CD4-positive, alpha-beta T cell treated with Interleukin-21 for 1 hour (primary cell): ENCODE data around the gene MAP4K1.

Experiments used
- DNase-seq: peaks from one replicate; pipeline ENCODE4 v3.0.0-alpha.2; 2020

The MAP4K1 gene

DNA sequence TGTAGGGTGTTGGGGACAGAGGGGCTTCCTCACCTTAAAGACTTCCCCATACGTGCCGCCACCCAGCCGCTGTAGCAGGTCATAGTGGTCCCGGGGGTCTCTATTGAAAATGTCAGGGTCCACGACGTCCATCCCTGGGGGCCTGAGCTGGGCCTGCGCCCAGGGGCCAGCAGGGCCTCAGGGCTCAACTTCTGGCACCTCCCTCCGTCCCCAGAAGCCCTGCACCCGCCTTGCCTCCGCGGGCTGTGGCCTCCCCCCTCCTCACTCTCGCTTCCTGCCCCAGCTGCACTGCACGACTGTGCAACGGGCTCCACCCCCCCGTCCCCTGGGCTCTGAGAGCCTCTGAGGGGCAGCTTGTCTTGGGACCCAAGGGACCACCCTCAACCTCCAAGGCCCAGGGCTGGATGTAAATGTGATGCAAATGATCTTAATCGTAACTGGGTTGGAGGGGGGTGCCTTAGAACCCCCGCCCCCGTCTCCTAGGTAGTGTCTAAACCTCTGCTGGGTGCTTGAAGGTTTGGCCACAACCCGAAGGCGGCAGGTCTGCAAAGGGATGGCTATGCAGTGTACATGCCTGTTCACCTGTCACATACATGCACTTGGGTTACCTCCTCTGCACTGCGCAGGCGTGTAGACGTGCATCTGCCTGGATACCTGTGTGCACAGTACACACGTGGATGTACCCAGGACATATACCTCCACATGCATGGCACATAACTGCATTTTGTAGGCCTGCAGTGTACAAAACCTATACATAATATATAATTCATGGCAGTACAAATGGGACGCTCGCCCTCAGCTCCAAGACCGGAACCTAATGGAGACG is at the start of gene MAP4K1:
MAP4K1 (minus strand) TSS at position 190 of the 826 bp plus-strand sequence; CDS start at position 132, 58 bp downstream.
- peak; percentile 63 for DNase-seq

- peak; percentile 76 for DNase-seq
Measured at GRCh38 chr19:38666663-38667511, 49.1 kb upstream of the MAP4K1 start.

DNA sequence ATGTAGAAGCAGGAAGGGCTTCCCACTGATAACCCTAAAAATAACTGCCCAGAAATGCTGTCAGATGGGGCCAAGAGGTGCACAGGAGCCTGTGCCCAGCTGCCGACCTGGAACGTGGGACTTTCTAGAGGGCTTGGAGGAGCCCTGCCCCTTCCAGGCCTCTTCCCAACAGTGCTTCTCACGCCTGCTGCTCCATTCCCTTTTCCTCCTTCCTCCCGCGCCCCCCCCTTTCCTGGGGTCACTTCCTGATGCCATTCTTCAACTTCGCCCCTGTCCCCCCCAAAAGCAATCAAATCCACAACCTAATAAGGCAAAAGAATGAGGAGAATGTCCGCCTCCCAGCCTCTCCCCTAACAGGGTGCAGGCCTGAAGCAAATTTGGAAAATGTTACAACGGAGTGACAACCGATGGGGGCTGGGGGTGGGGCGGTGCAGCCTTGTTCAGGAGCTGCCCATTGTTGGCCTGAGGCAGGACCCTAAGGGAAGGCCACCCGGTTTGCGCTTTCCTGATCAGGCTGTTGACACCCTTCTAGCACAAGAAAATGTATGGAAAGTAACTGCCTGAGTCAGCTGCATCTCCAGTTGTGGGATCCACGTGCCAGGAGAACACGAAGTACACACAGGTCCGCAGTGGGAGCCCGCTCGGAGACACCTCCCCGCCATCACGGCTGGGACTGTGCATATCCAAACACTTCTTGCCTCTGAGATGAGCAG is 48.4 kb upstream of the MAP4K1 start:
- DNase-seq, result no peak

- DNase-seq, result no peak
Measured at GRCh38 chr19:38665219-38665931, 47.6 kb upstream of the MAP4K1 start.

- DNase-seq, result no peak
Measured at GRCh38 chr19:38664503-38665211, 46.9 kb upstream of the MAP4K1 start.

- DNase-seq, result peak; percentile 39
Measured at GRCh38 chr19:38663957-38664502, 46.3 kb upstream of the MAP4K1 start.

DNA sequence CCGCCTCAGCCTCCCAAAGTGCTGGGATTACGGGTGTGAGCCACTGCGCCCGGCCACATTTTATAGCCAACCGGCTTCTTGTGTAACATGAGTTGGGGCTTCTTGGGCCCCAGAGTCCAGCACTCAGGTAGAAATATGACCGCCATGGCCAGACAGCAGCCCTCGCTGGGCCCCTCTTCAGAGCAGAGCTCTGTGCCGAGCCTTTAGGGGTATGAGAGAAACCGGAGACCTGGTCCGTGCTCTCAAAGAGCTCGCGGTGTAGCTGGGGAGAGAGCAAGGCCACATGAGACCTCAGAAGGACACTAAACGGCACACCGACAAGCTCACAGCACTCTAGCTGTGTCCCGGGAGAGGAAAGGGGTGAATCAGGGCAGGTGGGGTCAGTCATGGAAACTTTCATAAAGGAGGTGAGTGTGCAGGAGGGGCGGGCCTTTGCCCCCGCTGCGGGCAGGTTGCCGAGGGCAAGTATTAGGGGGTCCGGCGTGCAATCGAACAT is 45.5 kb upstream of the MAP4K1 start:
- no peak for DNase-seq

DNA sequence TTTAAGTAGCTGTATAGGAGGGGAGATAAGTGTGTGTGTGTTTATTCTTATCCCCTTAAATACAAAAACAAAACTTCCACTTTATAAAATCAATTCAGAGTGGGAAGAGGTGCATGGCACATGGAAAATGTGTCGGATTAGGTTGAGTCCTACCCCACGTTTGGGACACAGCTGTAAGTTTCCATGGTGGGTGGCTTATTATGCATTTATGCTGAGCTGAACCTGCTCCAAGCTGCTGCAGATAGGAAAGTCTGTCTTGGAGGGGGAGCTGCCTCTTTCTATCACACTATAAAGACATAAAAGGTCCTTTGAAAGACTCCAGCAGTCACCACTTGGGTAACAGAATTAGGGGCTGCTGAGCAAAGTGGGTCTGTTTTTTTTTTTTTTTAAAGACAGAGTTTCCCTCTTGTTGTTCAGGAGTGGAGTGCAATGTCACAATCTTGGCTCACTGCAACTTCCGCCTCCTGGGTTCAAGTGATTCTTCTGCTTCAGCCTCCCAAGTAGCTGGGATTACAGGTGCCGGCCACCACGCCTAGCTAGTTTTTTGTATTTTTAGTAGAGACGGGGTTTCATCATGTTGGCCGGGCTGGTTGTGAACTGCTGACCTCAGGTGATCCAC is 44.9 kb upstream of the MAP4K1 start:
- DNase-seq, result no peak

DNA sequence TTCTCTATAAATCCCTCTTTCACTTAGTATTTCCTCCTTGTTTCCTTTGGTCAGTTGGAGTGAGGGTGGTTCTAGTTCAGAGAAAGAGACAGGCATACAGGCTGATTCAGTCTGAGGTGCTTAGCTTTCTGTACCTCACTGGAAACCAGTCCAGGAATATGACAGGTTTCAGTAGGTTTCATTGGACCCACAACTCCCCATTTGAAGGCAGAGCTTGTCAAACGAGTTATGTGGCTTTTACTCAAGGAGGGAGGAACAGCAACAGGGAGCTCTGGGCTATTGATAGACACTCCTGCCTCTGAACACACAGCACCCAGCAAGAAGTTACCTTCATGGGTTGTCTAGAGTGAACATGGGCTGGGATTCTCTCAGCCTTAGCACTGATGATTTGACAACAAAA is 44.2 kb upstream of the MAP4K1 start:
- DNase-seq, result no peak

- no peak for DNase-seq
Measured at GRCh38 chr19:38661136-38661535, 43.4 kb upstream of the MAP4K1 start.

DNA sequence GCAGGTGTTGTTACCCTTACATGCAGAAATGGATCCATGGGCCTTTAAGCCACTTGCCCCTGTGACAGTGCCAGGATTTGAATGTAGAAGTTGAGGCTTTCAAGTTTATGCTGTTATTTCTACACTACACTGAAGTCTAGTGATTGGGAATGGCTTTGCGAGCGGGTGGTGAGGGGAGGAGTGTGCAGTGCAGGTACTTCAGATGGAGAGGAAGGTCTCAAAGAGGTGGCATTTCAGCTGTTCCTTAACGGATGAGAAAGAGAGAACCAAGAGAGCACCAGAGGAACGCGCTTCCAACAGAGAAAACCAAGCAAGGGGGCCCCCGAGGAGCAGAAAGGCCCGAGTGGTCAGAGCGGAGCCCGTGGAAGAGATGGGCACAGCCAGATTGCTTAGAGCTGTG is 43.0 kb upstream of the MAP4K1 start:
- DNase-seq, result no peak

GRCh38 chr19:38658462-38659306 is 40.9 kb upstream of the MAP4K1 start:
- no peak for DNase-seq

GRCh38 chr19:38657633-38658222 is 40.0 kb upstream of the MAP4K1 start:
- DNase-seq, result peak; percentile 44

GRCh38 chr19:38656171-38656981 is 38.6 kb upstream of the MAP4K1 start:
- peak; percentile 68 for DNase-seq

GRCh38 chr19:38655148-38655824 is 37.5 kb upstream of the MAP4K1 start:
- peak; percentile 28 for DNase-seq

DNA sequence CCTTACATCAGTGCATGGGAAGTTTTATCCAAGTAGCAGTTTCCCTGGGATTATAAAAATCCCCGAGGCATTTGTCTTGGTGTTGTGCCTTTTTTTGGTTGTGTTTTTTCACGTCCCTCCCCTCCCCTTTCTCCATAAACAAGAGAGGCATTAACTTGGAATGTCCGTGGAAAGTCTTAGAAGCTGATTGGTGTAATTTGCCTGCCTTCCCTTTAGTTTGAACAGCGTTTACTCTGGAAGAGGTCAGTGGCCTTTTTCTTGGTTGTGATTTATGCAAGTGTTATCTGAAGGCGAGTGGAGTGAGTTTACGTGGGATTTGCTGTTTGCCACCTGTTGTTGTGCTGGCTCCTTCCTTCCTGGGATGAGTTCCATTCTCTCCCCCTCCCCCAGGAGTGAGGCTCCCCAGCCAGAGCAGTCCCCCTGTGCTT is 36.9 kb upstream of the MAP4K1 start:
- DNase-seq, result no peak

DNA sequence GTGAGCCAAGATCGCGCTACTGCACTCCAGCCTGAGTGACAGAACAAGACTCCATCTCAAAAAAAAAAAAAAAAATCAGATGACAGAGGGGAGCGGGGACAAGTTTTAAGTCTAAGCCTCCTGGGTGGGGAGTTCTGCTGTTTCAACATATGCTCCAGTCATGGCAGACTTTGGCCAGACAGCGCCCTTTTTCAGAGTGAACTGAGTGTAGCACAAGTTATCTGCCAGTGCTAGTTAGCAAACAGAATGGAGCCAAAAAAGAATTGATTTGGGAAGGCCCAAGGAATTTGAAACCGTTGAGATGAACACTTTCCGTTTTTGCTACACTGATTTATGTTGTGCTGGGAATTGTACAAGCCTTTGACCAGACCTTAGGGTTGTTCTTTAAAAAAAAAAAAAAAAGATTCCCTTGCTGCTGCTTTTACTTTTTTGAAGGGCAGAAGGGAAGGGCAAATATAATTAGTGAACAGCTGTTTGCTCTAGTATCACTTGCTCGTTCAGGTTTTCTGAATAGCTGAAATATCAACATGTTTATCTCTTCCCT is 35.3 kb upstream of the MAP4K1 start:
- no peak for DNase-seq
